Measurements from ENCODE around the gene FAM171A2. TPM values are rescaled to one million over a fixed set of nuclear protein-coding genes. Genes with fewer than 3 reads are reported as not detected.

Gene FAM171A2
- total RNA-seq, result 1 to 10 TPM in 1 of 2 donors, not detected in 1; 2.9 TPM

DNA sequence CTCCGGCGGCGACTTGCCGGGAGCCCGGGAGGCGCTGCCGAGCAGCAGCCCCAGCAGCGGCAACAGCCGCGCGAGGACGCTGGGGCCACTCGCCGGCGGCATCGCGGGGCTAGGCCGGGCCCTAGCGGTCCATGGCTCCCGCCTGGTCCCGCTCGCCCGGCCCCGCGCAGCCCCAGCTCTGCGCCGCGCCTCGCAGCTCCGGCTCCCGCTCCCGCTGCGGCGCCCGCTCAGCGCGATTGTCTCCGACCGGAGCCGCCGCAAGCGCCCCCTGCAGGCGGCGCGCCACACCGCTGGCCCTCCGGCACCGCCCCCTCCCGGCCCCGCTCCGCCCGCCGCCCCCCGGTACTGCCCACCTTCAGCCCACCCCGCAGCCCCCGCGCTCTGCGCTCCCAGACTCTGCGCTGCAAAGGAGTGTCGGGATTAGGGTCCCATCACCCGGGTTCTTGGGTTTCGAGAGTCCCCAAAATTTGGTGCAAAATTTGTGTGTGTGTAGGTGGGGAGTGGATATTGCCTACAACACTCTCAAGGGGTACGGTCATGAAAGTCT, at the start of gene FAM171A2:
Gene FAM171A2, minus strand, starts transcription at position 241 of the 547 bp plus-strand sequence. Its CDS starts 139 bp downstream, at position 102.
- intact Hi-C loops (cut with DNase I), result no loop called here
- Histone ChIP-seq H3K27me3 (no peaks in the 10 kb centered on the region), H3K4me3 (peak within 1 kb of the TSS in 1 of 2 donors; percentile 32), H3K9me3 (no peaks in the 10 kb centered on the region), H3K4me1 (peaks cover 18% of the 10 kb centered on the region), H3K27ac (no peak within 1 kb of the TSS), H3K36me3 (replicated peaks in 1 of 2; ENCODE audit: insufficient read depth in 1 of 2, low read depth in 2 of 2) (no peaks in the 10 kb centered on the region)
- ATAC-seq (peak; percentile 88), DNase-seq (peak; percentile 34 to 66 (median 58))
- TF ChIP-seq, protein P1, sequence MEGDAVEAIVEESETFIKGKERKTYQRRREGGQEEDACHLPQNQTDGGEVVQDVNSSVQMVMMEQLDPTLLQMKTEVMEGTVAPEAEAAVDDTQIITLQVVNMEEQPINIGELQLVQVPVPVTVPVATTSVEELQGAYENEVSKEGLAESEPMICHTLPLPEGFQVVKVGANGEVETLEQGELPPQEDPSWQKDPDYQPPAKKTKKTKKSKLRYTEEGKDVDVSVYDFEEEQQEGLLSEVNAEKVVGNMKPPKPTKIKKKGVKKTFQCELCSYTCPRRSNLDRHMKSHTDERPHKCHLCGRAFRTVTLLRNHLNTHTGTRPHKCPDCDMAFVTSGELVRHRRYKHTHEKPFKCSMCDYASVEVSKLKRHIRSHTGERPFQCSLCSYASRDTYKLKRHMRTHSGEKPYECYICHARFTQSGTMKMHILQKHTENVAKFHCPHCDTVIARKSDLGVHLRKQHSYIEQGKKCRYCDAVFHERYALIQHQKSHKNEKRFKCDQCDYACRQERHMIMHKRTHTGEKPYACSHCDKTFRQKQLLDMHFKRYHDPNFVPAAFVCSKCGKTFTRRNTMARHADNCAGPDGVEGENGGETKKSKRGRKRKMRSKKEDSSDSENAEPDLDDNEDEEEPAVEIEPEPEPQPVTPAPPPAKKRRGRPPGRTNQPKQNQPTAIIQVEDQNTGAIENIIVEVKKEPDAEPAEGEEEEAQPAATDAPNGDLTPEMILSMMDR (IDR thresholded peaks at IDR 0.05), result peak in 5 of 7 experiments; percentile 24 to 95 (median 79)
- no peak for TF ChIP-seq POLR2A (IDR thresholded peaks at IDR 0.05)
- WGBS, 2 donors, result 0% methylated on average over 2 to 19 of the region's 63 CpGs

DNA sequence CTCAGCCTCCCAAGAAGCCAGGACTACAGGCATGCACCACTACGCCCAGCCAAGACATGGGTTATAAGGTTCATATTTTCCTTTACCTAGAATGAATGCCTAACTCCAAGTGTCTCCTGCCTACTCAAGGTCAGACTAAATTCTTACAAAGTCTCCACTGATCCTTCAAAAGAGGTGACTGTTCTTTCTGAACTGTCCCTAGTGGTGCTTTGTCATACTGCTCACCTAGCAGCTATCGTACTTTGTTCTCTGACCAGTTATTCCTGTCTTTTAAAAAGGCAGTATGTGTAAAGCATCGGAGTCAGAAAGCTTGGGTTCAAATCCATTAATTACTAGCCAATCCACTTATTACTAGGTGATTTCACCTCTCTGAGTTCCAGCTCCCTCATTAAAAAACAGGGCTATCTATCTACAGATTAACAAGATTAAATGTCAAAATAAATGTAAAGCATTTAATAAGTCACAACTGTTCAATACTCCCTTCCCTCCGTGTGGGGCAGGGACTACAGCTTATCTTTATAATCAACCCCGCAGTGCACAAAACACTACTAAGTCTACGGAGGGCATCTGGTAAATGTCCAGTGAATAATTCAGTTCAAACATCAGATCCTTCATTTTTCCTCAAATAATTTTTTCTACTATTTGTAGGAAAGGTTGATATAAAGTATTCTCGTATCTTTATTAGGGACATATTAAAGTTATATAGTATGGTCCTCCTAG, 45.8 kb upstream of the FAM171A2 start:
- Histone ChIP-seq H3K27ac (no peak overlapping the region), H3K9me3 (no peaks in the 10 kb centered on the region), H3K27me3 (no peaks in the 10 kb centered on the region), H3K4me3 (no peak overlapping the region), H3K4me1 (no peaks in the 10 kb centered on the region), H3K36me3 (replicated peaks in 1 of 2; ENCODE audit: insufficient read depth in 1 of 2, low read depth in 2 of 2) (no peaks in the 10 kb centered on the region)
- ATAC-seq (no peak), DNase-seq (no peak)
- WGBS, 2 donors, result 55 to 62% methylated on average over 6 to 7 of the region's 7 CpGs
- TF ChIP-seq POLR2A (IDR thresholded peaks at IDR 0.05), result no peak
- TF ChIP-seq, protein P1 (IDR thresholded peaks at IDR 0.05), result peak in 3 of 7 experiments; percentile 7 to 12 (median 12)
- intact Hi-C loops (cut with DNase I), result no loop called here

DNA sequence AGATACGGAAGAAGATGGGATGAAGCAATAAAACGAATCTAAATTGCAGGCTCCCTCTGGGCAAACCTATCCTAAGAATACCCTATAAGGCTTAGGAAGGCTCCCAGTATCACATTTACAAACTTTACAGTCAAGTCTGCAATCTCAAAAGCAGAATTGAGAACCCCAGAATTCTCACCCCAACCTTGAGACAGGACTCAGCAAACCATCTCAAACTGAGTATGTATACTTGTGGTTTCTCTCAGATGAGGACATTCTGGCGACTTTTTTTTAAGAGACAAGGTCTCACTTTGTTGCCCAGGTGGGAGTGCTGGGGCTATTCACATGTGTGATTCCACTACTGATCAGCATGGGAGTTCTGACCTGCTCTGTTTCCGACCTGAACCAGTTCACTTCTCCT, 45.1 kb upstream of the FAM171A2 start:
- H3K4me3 ChIP-seq, result no peak overlapping the region
- intact Hi-C loops (cut with DNase I), result no loop called here
- no peaks in the 10 kb centered on the region for H3K36me3 ChIP-seq (replicated peaks in 1 of 2; ENCODE audit: insufficient read depth in 1 of 2, low read depth in 2 of 2)
- ATAC-seq, result no peak
- H3K9me3 ChIP-seq, result no peaks in the 10 kb centered on the region
- no peak overlapping the region for H3K27ac ChIP-seq
- no peaks in the 10 kb centered on the region for H3K4me1 ChIP-seq
- WGBS, 2 donors, result 93 to 94% methylated on average over 4 of the region's 4 CpGs
- no peak for DNase-seq
- TF ChIP-seq, protein P1 (IDR thresholded peaks at IDR 0.05), result no peak
- TF ChIP-seq POLR2A (IDR thresholded peaks at IDR 0.05), result no peak
- no peaks in the 10 kb centered on the region for H3K27me3 ChIP-seq

DNA sequence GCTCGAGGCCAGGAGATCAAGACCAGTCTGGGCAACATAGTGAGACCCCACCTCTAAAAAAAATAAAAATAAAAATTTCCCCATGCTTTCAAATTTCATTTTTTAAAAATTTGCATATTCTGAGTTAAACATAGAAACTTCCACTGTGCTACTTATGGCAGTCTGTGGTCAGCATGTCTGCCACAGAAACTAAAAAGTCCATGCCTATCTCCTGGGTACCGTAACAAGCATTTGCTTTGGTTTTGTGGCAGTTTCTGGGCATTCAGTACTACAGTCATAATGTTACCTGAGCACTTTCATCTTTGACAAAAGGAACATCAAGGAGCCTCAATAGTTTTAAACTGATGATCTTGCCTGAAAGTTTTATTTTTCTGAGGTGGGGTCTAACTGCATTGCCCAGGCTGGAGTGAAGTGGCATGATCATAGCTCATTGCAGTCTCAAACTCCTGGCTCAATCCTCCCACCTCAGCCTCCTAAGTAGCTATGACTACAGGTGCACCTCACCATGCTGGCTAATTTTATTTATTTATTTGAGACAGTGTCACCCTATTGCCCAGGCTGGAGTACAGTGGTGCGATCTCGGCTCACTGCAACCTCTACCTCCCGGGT, 39.0 kb upstream of the FAM171A2 start:
- Histone ChIP-seq H3K9me3 (no peaks in the 10 kb centered on the region), H3K27me3 (no peaks in the 10 kb centered on the region), H3K4me1 (no peaks in the 10 kb centered on the region), H3K36me3 (replicated peaks in 1 of 2; ENCODE audit: insufficient read depth in 1 of 2, low read depth in 2 of 2) (peaks cover 8 to 11% of the 10 kb centered on the region in 2 donors), H3K27ac (no peak overlapping the region), H3K4me3 (no peak overlapping the region)
- ATAC-seq (no peak), DNase-seq (no peak)
- TF ChIP-seq, protein P1 (IDR thresholded peaks at IDR 0.05), result no peak
- TF ChIP-seq POLR2A (IDR thresholded peaks at IDR 0.05), result no peak
- intact Hi-C loops (cut with DNase I), result no loop called here
- 91 to 93% methylated on average over 3 to 5 of the region's 5 CpGs for WGBS, 2 donors

Data from body of pancreas (tissue), 4 donors.